Stomach (tissue), 4 donors: ENCODE data around the gene TDP1.

Experiments used
- POLR2A ChIP-seq, 4 donors: fragments of 450-650 bp; IDR thresholded peaks; one replicate each; pipeline ENCODE4 v1.6.1; 2016; ENCODE audit warnings: antibody characterized with exemption in 4 of 4, control low read depth in 2 of 4, mild to moderate bottlenecking in 1 of 4, moderate library complexity in 1 of 4
- TF ChIP-seq, protein P1 (sequence below), 7 experiments: fragments of 450-650 bp in 4 of 7; fragments of 200-600 bp in 3 of 7; sonication (generic) in 3 of 7; IDR thresholded peaks; one replicate each; pipeline ENCODE4 v1.5.1; 2016 to 2019; ENCODE audit warnings: antibody characterized with exemption in 7 of 7, control low read depth in 2 of 7, mild to moderate bottlenecking in 1 of 7

DNA sequence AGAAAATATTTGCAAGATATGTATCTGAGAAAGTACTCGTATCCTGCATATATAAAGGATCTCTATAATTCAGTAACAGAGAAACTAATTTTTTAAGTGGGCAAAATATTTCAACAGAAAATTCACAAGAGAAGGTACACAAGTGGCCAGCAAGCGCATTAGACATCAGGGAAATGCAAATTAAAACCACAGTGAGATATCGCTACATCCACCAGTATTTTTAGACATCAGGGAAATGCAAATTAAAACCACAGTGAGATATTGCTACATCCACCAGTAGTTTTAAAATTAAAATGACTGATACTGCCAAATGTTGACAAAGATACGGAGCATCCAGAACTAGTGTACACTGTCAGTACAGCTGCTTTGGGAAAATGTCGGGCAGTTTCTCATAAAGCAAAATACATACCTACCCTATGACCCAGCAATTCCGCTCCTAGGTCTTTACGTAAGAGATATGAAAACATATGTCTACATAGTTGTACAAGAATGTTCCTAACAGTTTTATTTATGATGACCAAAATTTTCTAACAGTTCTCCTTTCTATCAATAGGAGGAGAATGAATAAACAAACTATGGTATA lies 103.2 kb downstream of the TDP1 start:
- TF ChIP-seq, protein P1, sequence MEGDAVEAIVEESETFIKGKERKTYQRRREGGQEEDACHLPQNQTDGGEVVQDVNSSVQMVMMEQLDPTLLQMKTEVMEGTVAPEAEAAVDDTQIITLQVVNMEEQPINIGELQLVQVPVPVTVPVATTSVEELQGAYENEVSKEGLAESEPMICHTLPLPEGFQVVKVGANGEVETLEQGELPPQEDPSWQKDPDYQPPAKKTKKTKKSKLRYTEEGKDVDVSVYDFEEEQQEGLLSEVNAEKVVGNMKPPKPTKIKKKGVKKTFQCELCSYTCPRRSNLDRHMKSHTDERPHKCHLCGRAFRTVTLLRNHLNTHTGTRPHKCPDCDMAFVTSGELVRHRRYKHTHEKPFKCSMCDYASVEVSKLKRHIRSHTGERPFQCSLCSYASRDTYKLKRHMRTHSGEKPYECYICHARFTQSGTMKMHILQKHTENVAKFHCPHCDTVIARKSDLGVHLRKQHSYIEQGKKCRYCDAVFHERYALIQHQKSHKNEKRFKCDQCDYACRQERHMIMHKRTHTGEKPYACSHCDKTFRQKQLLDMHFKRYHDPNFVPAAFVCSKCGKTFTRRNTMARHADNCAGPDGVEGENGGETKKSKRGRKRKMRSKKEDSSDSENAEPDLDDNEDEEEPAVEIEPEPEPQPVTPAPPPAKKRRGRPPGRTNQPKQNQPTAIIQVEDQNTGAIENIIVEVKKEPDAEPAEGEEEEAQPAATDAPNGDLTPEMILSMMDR (IDR thresholded peaks at IDR 0.05): no peak
- no peak for TF ChIP-seq POLR2A (IDR thresholded peaks at IDR 0.05)
